Ovary (tissue), 3 donors: ENCODE results near the gene RPL19.

Source experiments
- EP300 ChIP-seq: sonication (generic); formaldehyde crosslinking; IDR thresholded peaks from one replicate; pipeline ENCODE4 v1.6.1; 2017; ENCODE audit warnings: antibody characterized with exemption
- POLR2A ChIP-seq: fragments of 450-650 bp; IDR thresholded peaks from one replicate; pipeline ENCODE4 v1.6.1; 2017; ENCODE audit warnings: antibody characterized with exemption, mild to moderate bottlenecking, moderate library complexity
- TF ChIP-seq, protein P1 (sequence below), 3 donors: fragments of 450-650 bp in 2 of 3; fragments of 200-600 bp in 1 of 3; IDR thresholded peaks; one replicate each; pipeline versions ENCODE4 v1.5.1 to v1.8.0; 2016 to 2022; ENCODE audit warnings: antibody characterized with exemption in 3 of 3, mild to moderate bottlenecking in 1 of 3
- donor health status: DM: no; HTN: no; CAD: no.

DNA sequence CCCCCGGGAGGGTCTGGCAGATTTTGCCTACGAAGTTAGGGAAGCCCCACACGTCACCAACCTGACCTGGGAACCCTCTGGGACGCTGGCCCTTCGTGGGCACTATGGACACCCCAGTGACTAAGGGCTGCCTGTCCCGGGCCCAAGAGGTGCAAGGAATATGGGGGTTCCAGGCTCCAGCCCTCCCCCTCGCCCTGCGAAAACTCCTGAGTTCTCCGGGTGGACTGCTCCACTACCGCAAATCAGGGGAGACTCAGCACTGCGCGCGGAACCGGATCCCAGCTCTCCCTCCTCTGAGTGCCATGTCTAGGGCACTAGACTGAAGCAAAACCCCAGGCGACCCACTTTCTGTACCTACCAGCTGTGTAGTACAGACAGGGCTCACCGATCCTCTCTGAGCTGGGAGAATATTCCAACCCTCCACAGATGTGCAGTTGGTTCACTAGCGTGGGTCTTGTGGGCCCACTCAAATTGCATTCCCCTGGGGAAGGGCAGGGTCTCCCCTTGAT is 34.2 kb upstream of the RPL19 start, which contains the start of gene ARL5C:
- TF ChIP-seq, protein P1, sequence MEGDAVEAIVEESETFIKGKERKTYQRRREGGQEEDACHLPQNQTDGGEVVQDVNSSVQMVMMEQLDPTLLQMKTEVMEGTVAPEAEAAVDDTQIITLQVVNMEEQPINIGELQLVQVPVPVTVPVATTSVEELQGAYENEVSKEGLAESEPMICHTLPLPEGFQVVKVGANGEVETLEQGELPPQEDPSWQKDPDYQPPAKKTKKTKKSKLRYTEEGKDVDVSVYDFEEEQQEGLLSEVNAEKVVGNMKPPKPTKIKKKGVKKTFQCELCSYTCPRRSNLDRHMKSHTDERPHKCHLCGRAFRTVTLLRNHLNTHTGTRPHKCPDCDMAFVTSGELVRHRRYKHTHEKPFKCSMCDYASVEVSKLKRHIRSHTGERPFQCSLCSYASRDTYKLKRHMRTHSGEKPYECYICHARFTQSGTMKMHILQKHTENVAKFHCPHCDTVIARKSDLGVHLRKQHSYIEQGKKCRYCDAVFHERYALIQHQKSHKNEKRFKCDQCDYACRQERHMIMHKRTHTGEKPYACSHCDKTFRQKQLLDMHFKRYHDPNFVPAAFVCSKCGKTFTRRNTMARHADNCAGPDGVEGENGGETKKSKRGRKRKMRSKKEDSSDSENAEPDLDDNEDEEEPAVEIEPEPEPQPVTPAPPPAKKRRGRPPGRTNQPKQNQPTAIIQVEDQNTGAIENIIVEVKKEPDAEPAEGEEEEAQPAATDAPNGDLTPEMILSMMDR (IDR thresholded peaks at IDR 0.05): no peak
- TF ChIP-seq POLR2A (no peak), EP300 (no peak)
